Measurements from ENCODE around the gene OLIG2. TPM values are rescaled to one million over a fixed set of nuclear protein-coding genes. Genes with fewer than 3 reads are reported as not detected.

Gene OLIG2
- total RNA-seq, 2 experiments from 2014 or later: not detected

DNA sequence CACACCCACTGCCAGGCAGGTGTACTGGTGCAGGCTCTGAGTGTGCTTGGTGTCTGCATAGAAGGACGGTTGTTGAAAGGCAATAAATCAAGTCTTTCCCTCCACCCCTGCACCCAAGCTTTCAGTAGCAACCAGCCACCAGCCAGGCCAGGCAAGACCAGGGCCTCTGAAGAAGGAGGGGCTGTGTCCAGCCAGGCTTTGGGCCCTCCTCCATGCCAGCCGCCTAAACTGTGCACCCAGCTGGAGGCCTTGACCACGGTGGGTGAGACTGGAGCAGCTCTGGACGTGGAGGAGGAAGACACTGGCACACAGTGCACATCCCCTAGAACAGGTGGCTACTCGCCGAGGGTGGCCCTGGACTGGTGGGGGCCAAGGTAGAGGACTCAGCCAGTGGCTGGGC lies 4.9 kb downstream of the OLIG2 start:
- peaks cover 80% of the 10 kb centered on the region for H3K27me3 Mint-ChIP-seq
- Histone ChIP-seq H3K27ac (ENCODE audit: low read depth in 1 of 2, low read length in 2 of 2) (no peak overlapping the region), H3K4me1 (ENCODE audit: insufficient read depth, low read length) (peaks cover 38% of the 10 kb centered on the region), H3K27me3 (ENCODE audit: control insufficient read depth in 1 of 2, insufficient read depth in 2 of 2, low read length in 2 of 2) (peaks cover 64 to 78% of the 10 kb centered on the region in 2 experiments), H3K4me3 (ENCODE audit: low read length) (no peak overlapping the region), H3K9me3 (ENCODE audit: control insufficient read depth in 1 of 2, insufficient read depth in 1 of 2, low read length in 2 of 2) (peaks cover 0 to 41% of the 10 kb centered on the region in 2 experiments), H3K36me3 (ENCODE audit: insufficient read depth, low read length) (no peaks in the 10 kb centered on the region)
- peaks cover 33% of the 10 kb centered on the region for H3K4me1 Mint-ChIP-seq (ENCODE audit: low read depth)
- intact Hi-C loops (cut with DNase I, micrococcal nuclease): no loop called here
- H3K27ac Mint-ChIP-seq: no peak overlapping the region
- ChIA-PET POLR2A (no interaction called here), CTCF (no interaction called here)
- no peak overlapping the region for H3K4me3 Mint-ChIP-seq
- no peaks in the 10 kb centered on the region for H3K9me3 Mint-ChIP-seq
- no peak for TF ChIP-seq CTCF (IDR thresholded peaks at IDR 0.05)
- DNase-seq (no peak), ATAC-seq (ENCODE audit: poor library complexity) (no peak)
- no peaks in the 10 kb centered on the region for H3K36me3 Mint-ChIP-seq (ENCODE audit: low read depth)

- Mint-ChIP-seq H3K9me3 (no peaks in the 10 kb centered on the region), H3K27me3 (peaks cover 75% of the 10 kb centered on the region), H3K27ac (no peak overlapping the region), H3K4me1 (ENCODE audit: low read depth) (peaks cover 28% of the 10 kb centered on the region), H3K36me3 (ENCODE audit: low read depth) (no peaks in the 10 kb centered on the region), H3K4me3 (no peak overlapping the region)
- Histone ChIP-seq H3K27me3 (ENCODE audit: control insufficient read depth in 1 of 2, insufficient read depth in 2 of 2, low read length in 2 of 2) (peaks cover 57 to 71% of the 10 kb centered on the region in 2 experiments), H3K36me3 (ENCODE audit: insufficient read depth, low read length) (no peaks in the 10 kb centered on the region), H3K4me1 (ENCODE audit: insufficient read depth, low read length) (peaks cover 35% of the 10 kb centered on the region), H3K9me3 (ENCODE audit: control insufficient read depth in 1 of 2, insufficient read depth in 1 of 2, low read length in 2 of 2) (peaks cover 0 to 34% of the 10 kb centered on the region in 2 experiments), H3K4me3 (ENCODE audit: low read length) (no peak overlapping the region), H3K27ac (ENCODE audit: low read depth in 1 of 2, low read length in 2 of 2) (no peak overlapping the region)
- no peak for TF ChIP-seq CTCF (IDR thresholded peaks at IDR 0.05)
- DNase-seq (no peak), ATAC-seq (ENCODE audit: poor library complexity) (no peak)
- POLR2A ChIA-PET: no interaction called here
- CTCF ChIA-PET: no interaction called here
- intact Hi-C loops (cut with DNase I, micrococcal nuclease): no loop called here
Observed at GRCh38 chr21:33031152-33031911, 5.6 kb downstream of the OLIG2 start.

DNA sequence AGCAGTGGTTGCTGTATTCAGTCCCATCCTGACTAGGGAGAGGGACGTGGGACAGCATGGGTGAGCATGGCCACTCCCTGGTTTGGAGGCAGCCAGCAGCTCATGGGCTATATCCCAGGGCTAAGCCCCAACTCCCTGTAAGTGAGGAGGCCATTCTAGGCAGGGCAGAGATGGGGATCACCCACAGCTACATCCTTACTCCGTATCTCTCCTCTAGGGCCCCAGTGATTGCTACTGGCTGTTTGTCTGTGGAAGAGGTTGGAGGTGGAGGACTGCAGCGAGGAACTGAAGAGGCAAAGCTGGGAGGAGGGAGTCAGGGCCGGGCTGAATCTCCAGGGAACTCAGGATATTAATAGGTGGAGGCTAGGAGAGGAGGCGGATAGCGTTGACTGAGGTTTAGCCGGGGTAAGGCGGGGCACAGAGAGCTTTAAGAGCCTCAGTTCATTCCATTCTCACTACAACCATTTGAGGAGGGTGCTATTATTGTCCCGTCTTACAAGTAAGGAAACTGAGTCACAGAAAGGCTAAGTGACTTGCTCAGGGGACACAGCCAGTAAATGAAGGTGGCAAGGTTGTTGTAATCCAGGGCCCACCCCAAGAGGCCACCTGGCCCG lies 6.8 kb downstream of the OLIG2 start:
- DNase-seq: no peak
- no peak for ATAC-seq (ENCODE audit: poor library complexity)
- H3K27ac Mint-ChIP-seq: no peak overlapping the region
- no peaks in the 10 kb centered on the region for H3K36me3 Mint-ChIP-seq (ENCODE audit: low read depth)
- no peak overlapping the region for H3K4me3 Mint-ChIP-seq
- no peaks in the 10 kb centered on the region for H3K9me3 Mint-ChIP-seq
- Histone ChIP-seq H3K36me3 (ENCODE audit: insufficient read depth, low read length) (no peaks in the 10 kb centered on the region), H3K27me3 (ENCODE audit: control insufficient read depth in 1 of 2, insufficient read depth in 2 of 2, low read length in 2 of 2) (peaks cover 49 to 60% of the 10 kb centered on the region in 2 experiments), H3K4me3 (ENCODE audit: low read length) (no peak overlapping the region), H3K4me1 (ENCODE audit: insufficient read depth, low read length) (peaks cover 32% of the 10 kb centered on the region), H3K9me3 (ENCODE audit: control insufficient read depth in 1 of 2, insufficient read depth in 1 of 2, low read length in 2 of 2) (peaks cover 0 to 26% of the 10 kb centered on the region in 2 experiments), H3K27ac (ENCODE audit: low read depth in 1 of 2, low read length in 2 of 2) (no peak overlapping the region)
- peaks cover 31% of the 10 kb centered on the region for H3K4me1 Mint-ChIP-seq (ENCODE audit: low read depth)
- peaks cover 76% of the 10 kb centered on the region for H3K27me3 Mint-ChIP-seq
- TF ChIP-seq CTCF (IDR thresholded peaks at IDR 0.05): no peak
- POLR2A ChIA-PET: no interaction called here
- CTCF ChIA-PET: no interaction called here
- intact Hi-C loops (cut with DNase I, micrococcal nuclease): no loop called here

Data from CD4-positive, alpha-beta T cell (primary cell).